H1 (cell line): ENCODE data around the gene B9D2. TPM values are rescaled to one million over a fixed set of nuclear protein-coding genes. Genes with fewer than 3 reads are reported as not detected.

ENCODE experiments used
- CTCF ChIA-PET: fragments of 300-600 bp; sonication (Branson Sonifier 250); formaldehyde crosslinking; loops from one replicate; lab custom pipeline; 2021; ENCODE audit not compliant: partially characterized antibody; lab: Charles Lee
- POLR2A ChIA-PET: fragments of 300-600 bp; sonication (Branson Sonifier 250); formaldehyde crosslinking; loops from one replicate; lab custom pipeline; 2021; ENCODE audit warnings: inconsistent platforms; ENCODE audit not compliant: partially characterized antibody; lab: Charles Lee
- DNase-seq, 2 experiments: peaks; one replicate each; pipeline versions ENCODE4 v3.0.0 to v3.0.0-alpha.2; 2010 to 2022; ENCODE audit warnings: low spot score in 2 of 2, low read depth in 1 of 2, mixed read lengths in 1 of 2
- FAIRE-seq: peaks from 2 replicates; lab custom pipeline; 2011; peaks lifted over from hg19 to GRCh38; lab: Jason Lieb, UNC
- H2AFZ ChIP-seq: 2 replicates; pipeline ENCODE4 v1.8.1; 2012; ENCODE audit warnings: low read length, inconsistent platforms
- H2AK5ac ChIP-seq: 2 replicates; pipeline ENCODE4 v1.6.1; 2013; ENCODE audit warnings: low read depth, low read length
- H2BK120ac ChIP-seq: replicated peaks from 2 replicates; pipeline ENCODE3; 2013; ENCODE audit warnings: low read depth, low read length, inconsistent platforms
- H2BK12ac ChIP-seq: 2 replicates; pipeline ENCODE4 v1.6.1; 2013; ENCODE audit warnings: low read depth, low read length
- H2BK15ac ChIP-seq: 2 replicates; pipeline ENCODE4 v1.6.1; 2013; ENCODE audit warnings: low read length
- H2BK20ac ChIP-seq: 2 replicates; pipeline ENCODE4 v1.6.1; 2013; ENCODE audit warnings: low read length
- H2BK5ac ChIP-seq: 2 replicates; pipeline ENCODE4 v1.6.1; 2013; ENCODE audit warnings: low read depth, low read length
- H3K14ac ChIP-seq: 2 replicates; pipeline ENCODE4 v1.6.1; 2013; ENCODE audit warnings: inconsistent platforms; ENCODE audit not compliant: insufficient read length
- H3K18ac ChIP-seq: 2 replicates; pipeline ENCODE4 v1.6.1; 2013; ENCODE audit warnings: low read length; ENCODE audit errors: extremely low read depth
- H3K23ac ChIP-seq: 2 replicates; pipeline ENCODE4 v1.6.1; 2013; ENCODE audit warnings: inconsistent platforms; ENCODE audit not compliant: insufficient read length
- H3K23me2 ChIP-seq: 2 replicates; pipeline ENCODE4 v1.6.1; 2013; ENCODE audit warnings: low read depth, low read length
- H3K27ac ChIP-seq: 2 replicates; pipeline ENCODE4 v1.6.1; 2011; ENCODE audit warnings: low read depth, low read length, inconsistent platforms
- H3K27me3 ChIP-seq, 4 experiments: replicated peaks in 1 of 4; 1 replicate in 1 of 4; 2 replicates in 3 of 4; pipeline versions ENCODE4 v1.6.1 to v1.8.1; 2011 to 2013; ENCODE audit warnings: low read length in 3 of 4, mild to moderate bottlenecking in 3 of 4, inconsistent platforms in 2 of 4, mixed read lengths in 2 of 4, moderate library complexity in 1 of 4; ENCODE audit not compliant: control insufficient read depth in 3 of 4, insufficient read depth in 3 of 4; ENCODE audit errors: extremely low read depth in 1 of 4
- H3K36me3 ChIP-seq, 4 experiments: 2 replicates each; pipeline versions ENCODE4 v1.6.1 to v1.8.1; 2011 to 2013; ENCODE audit warnings: mild to moderate bottlenecking in 4 of 4, low read length in 3 of 4, moderate library complexity in 2 of 4, control low read depth in 1 of 4, inconsistent platforms in 1 of 4; ENCODE audit not compliant: insufficient read depth in 4 of 4, control insufficient read depth in 2 of 4
- H3K4ac ChIP-seq: replicated peaks from 2 replicates; pipeline ENCODE3; 2013; ENCODE audit warnings: low read length, low read depth, mixed read lengths, inconsistent platforms; ENCODE audit not compliant: insufficient read length
- H3K4me1 ChIP-seq, 4 experiments: replicated peaks in 1 of 4; 1 replicate in 1 of 4; 2 replicates in 3 of 4; pipeline versions ENCODE4 v1.6.1 to v1.8.1; 2011 to 2013; ENCODE audit warnings: low read length in 3 of 4, inconsistent platforms in 2 of 4, mixed read lengths in 1 of 4; ENCODE audit not compliant: insufficient read depth in 4 of 4, control insufficient read depth in 3 of 4
- H3K4me2 ChIP-seq, 2 experiments: 2 replicates each; pipeline versions ENCODE4 v1.6.1 to v1.8.1; 2011 to 2013; ENCODE audit warnings: low read depth in 2 of 2, low read length in 2 of 2, control low read depth in 1 of 2, inconsistent platforms in 1 of 2, mild to moderate bottlenecking in 1 of 2; ENCODE audit not compliant: insufficient read depth in 1 of 2
- H3K4me3 ChIP-seq, 4 experiments: fragments of 200-600, 300-600 bp in 1 of 4; sonication (generic), shearing (Covaris generic), sonication (Bioruptor Twin) in 1 of 4; 2 replicates each; pipeline versions ENCODE4 v1.5.1 to v1.8.1; 2011 to 2016; ENCODE audit warnings: low read length in 4 of 4, low read depth in 3 of 4, control low read depth in 2 of 4, inconsistent platforms in 2 of 4, mild to moderate bottlenecking in 2 of 4, mixed read lengths in 1 of 4, moderate library complexity in 1 of 4; ENCODE audit not compliant: insufficient read depth in 2 of 4; ENCODE audit errors: extremely low read depth in 1 of 4
- H3K56ac ChIP-seq: replicated peaks from 2 replicates; pipeline ENCODE3; 2013; ENCODE audit warnings: low read depth, mild to moderate bottlenecking, mixed read lengths, low read length, inconsistent platforms; ENCODE audit not compliant: insufficient read length
- H3K79me1 ChIP-seq: 2 replicates; pipeline ENCODE4 v1.6.1; 2013; ENCODE audit warnings: low read depth, low read length, control low read depth
- H3K79me2 ChIP-seq, 2 experiments: 2 replicates each; pipeline versions ENCODE4 v1.6.1 to v1.8.1; 2012 to 2013; ENCODE audit warnings: low read length in 2 of 2, mild to moderate bottlenecking in 2 of 2, inconsistent platforms in 1 of 2; ENCODE audit not compliant: insufficient read depth in 2 of 2, control insufficient read depth in 1 of 2
- H3K9ac ChIP-seq, 4 experiments: replicated peaks in 1 of 4; 1 replicate in 1 of 4; 2 replicates in 3 of 4; pipeline versions ENCODE4 v1.6.1 to v1.8.1; 2011 to 2013; ENCODE audit warnings: low read depth in 3 of 4, low read length in 3 of 4, control low read depth in 2 of 4, mild to moderate bottlenecking in 2 of 4, moderate library complexity in 2 of 4, inconsistent platforms in 1 of 4; ENCODE audit errors: extremely low read depth in 1 of 4
- H3K9me3 ChIP-seq, 2 experiments: 2 replicates each; pipeline versions ENCODE4 v1.6.1 to v1.8.1; 2012 to 2013; ENCODE audit warnings: mild to moderate bottlenecking in 2 of 2, moderate library complexity in 2 of 2, control low read depth in 1 of 2, inconsistent platforms in 1 of 2, low read depth in 1 of 2, low read length in 1 of 2, mixed read lengths in 1 of 2; ENCODE audit not compliant: insufficient read depth in 2 of 2
- H4K20me1 ChIP-seq, 2 experiments: replicated peaks in 1 of 2; 2 replicates each; pipeline versions ENCODE3 to v1.8.1; 2011 to 2013; ENCODE audit warnings: inconsistent platforms in 2 of 2, low read length in 2 of 2, mild to moderate bottlenecking in 1 of 2; ENCODE audit not compliant: insufficient read depth in 2 of 2, control insufficient read depth in 1 of 2
- H4K5ac ChIP-seq: 2 replicates; pipeline ENCODE4 v1.6.1; 2013; ENCODE audit warnings: low read length, low read depth, mixed read lengths, inconsistent platforms; ENCODE audit not compliant: insufficient read length
- H4K8ac ChIP-seq: 2 replicates; pipeline ENCODE4 v1.8.0; 2013; ENCODE audit warnings: mild to moderate bottlenecking, moderate library complexity, low read length, inconsistent platforms; ENCODE audit not compliant: insufficient read depth; ENCODE audit errors: extremely low read depth
- H4K91ac ChIP-seq: replicated peaks from 2 replicates; pipeline ENCODE3; 2013; ENCODE audit warnings: low read length, mixed read lengths, inconsistent platforms; ENCODE audit not compliant: insufficient read length
- ASH2L ChIP-seq: fragments of 200-600, 300-600 bp; sonication (generic); IDR thresholded peaks from one replicate; pipeline ENCODE4 v1.7.1; 2017; ENCODE audit warnings: low read length
- BACH1 ChIP-seq: IDR thresholded peaks from 2 replicates; pipeline ENCODE4 v1.6.1; 2012; ENCODE audit warnings: low read length, improper control_type of control experiment
- BCL11A ChIP-seq, 2 experiments: IDR thresholded peaks; one replicate each; pipeline ENCODE4 v1.6.1; 2011; ENCODE audit warnings: low read depth in 2 of 2, low read length in 2 of 2, mild to moderate bottlenecking in 2 of 2
- EZH2 ChIP-seq: fragments of 200-600 bp; sonication (generic); IDR thresholded peaks from 2 replicates; pipeline ENCODE4 v1.7.1; 2012; ENCODE audit warnings: low read depth, mild to moderate bottlenecking, moderate library complexity, low read length, inconsistent platforms; ENCODE audit not compliant: severe bottlenecking
- RNF2 ChIP-seq: fragments of 200-900, 300-1000 bp; sonication (generic); IDR thresholded peaks from 2 replicates; pipeline ENCODE4 v1.7.1; 2016; ENCODE audit warnings: borderline replicate concordance, low read depth, mild to moderate bottlenecking, antibody characterized with exemption, low read length; ENCODE audit not compliant: poor library complexity, severe bottlenecking; ENCODE audit errors: missing control alignments
- TAF1 ChIP-seq: IDR thresholded peaks from 2 replicates; pipeline ENCODE4 v1.6.1; 2011; ENCODE audit warnings: mild to moderate bottlenecking, low read depth, low read length
- WGBS, 2 experiments: shearing (Covaris generic) in 1 of 2; methylation state at CpG; one replicate each; pipeline versions ENCODE4 v1.1.6 to v1.1.7; 2013 to 2015; ENCODE audit warnings: low lambda C conversion rate in 2 of 2, mixed read lengths in 2 of 2, inconsistent platforms in 1 of 2, low coverage in 1 of 2, missing lambda C conversion rate in 1 of 2; ENCODE audit not compliant: insufficient replicate concordance in 2 of 2, insufficient coverage in 1 of 2, insufficient read length in 1 of 2; ENCODE audit errors: extremely low coverage in 1 of 2, missing lambda C conversion rate in 1 of 2; 5-methylcytosine and 5-hydroxymethylcytosine counted together
- polyA plus RNA-seq, 7 experiments: library from polyadenylated mRNA; depleted of rRNA in 3 of 7; stranded (reverse) in 5 of 7; unstranded in 2 of 7; fragments of >200 nt in 5 of 7; fragments of 200-250 nt in 2 of 7; gene quantifications; 1 replicate in 5 of 7; 2 replicates in 1 of 7; 4 replicates in 1 of 7; pipeline versions ENCODE4 v1.2.1 to v1.2.3, GENCODE V29; 2011 to 2013; ENCODE audit warnings: missing spikeins in 2 of 7, mixed read lengths in 2 of 7
- total RNA-seq: library from RNA; stranded (reverse); fragmentation: NEBNext Ultra II Directional; extraction: Animal tissue kit (Norgen Biotek cat#: 25700); gene quantifications from 2 replicates; pipeline ENCODE4 v1.2.1, GENCODE V29; 2021

B9D2 gene
- total and polyA plus RNA-seq, 2 of the 8 experiments (the other 6 are each of a cell fraction or from before 2014, with no cell fraction given), result 4.9 to 6.3 TPM

GRCh38 chr19:41352279-41352608, 11.7 kb downstream of the B9D2 start:
- Histone ChIP-seq H3K56ac (no peak overlapping the region), H2BK12ac (no peak overlapping the region), H2BK15ac (no peak overlapping the region), H3K14ac (no peak overlapping the region), H4K8ac (no peak overlapping the region), H3K27me3 (peaks cover 10 to 36% (median 28%) of the 10 kb centered on the region in 4 experiments), H3K9me3 (no peaks in the 10 kb centered on the region), H4K20me1 (peaks cover 0 to 4% of the 10 kb centered on the region in 2 experiments), H2BK120ac (no peak overlapping the region), H2BK5ac (no peak overlapping the region), H3K27ac (no peak overlapping the region), H3K79me2 (no peaks in the 10 kb centered on the region), H4K91ac (no peak overlapping the region), H3K23me2 (peaks cover 27% of the 10 kb centered on the region), H3K4ac (no peak overlapping the region), H3K79me1 (no peaks in the 10 kb centered on the region; the same call in 1 of the 2 replicates), H3K4me3 (peak overlapping the region; percentile 52 to 75 (median 70)), H3K4me1 (peaks cover 0 to 14% (median 4%) of the 10 kb centered on the region in 4 experiments; a peak in 5 of 7 replicates), H3K36me3 (no peaks in the 10 kb centered on the region), H3K4me2 (peak overlapping the region; percentile 88 to 92), H3K23ac (no peak overlapping the region), H2AK5ac (no peak overlapping the region), H2AFZ (no peak overlapping the region), H2BK20ac (no peak overlapping the region), H3K18ac (peak overlapping the region; percentile 78), H3K9ac (no peak overlapping the region), H4K5ac (no peak overlapping the region)
- ChIA-PET POLR2A (interaction anchor here (0.6 to 5.4 kb wide), 15 partner anchors 12 to 586 kb away, joined by 3 to 29 read pairs (median 4); partner anchors contain the start of genes B3GNT8, B9D2 and CCDC97), CTCF (interaction anchor here (0.6 to 8.0 kb wide), 21 partner anchors 9 to 587 kb away, joined by 3 to 37 read pairs (median 4); partner anchors contain the start of genes B9D2 and DMAC2)
- no peak for DNase-seq
- WGBS, 2 experiments, result 15% methylated on average over 4 of the region's 12 CpGs; no CpG with 5 or more reads in 1 of the 2 experiments
- FAIRE-seq, result no peak
- TF ChIP-seq TAF1, result 0 out of 2 replicates have a peak, but pooled peaks have one; percentile 3
- peak; percentile 49 for TF ChIP-seq EZH2
- peak; percentile 47 for TF ChIP-seq BACH1
- no peak for TF ChIP-seq RNF2
- TF ChIP-seq ASH2L, result peak; percentile 3
- TF ChIP-seq BCL11A (IDR thresholded peaks at IDR 0.05; ENCODE audit: low read depth in 2 of 2, low read length in 2 of 2), result no peak
